CD4-positive, alpha-beta T cell (primary cell): ENCODE measurements around the gene NOP53. TPM values are rescaled to one million over a fixed set of nuclear protein-coding genes. Genes with fewer than 3 reads are reported as not detected.

Source experiments
- ATAC-seq: fragments of 200-7000 bp; cut with Tn5 transposase; one replicate; pipeline ENCODE4 v1.10.0; 2022; ENCODE audit warnings: mild to moderate bottlenecking; ENCODE audit not compliant: poor library complexity
- CTCF ChIA-PET: fragments of 350-600 bp; sonication (Branson Sonifier 250); formaldehyde crosslinking; loops from one replicate; lab custom pipeline; 2021; ENCODE audit warnings: antibody characterized with exemption, inconsistent platforms; lab: Charles Lee
- POLR2A ChIA-PET: fragments of 350-600 bp; sonication (Branson Sonifier 250); formaldehyde crosslinking; loops from one replicate; lab custom pipeline; 2021; ENCODE audit warnings: antibody characterized with exemption, inconsistent platforms; lab: Charles Lee
- DNase-seq, 14 experiments: peaks; one replicate each; pipeline ENCODE4 v3.0.0-alpha.2; 2013 to 2020; ENCODE audit warnings: mixed read lengths in 2 of 14
- H3K27ac ChIP-seq, 2 donors: one replicate each; pipeline versions ENCODE4 v1.5.1 to v1.7.0; 2013; ENCODE audit warnings: low read length in 2 of 2, low read depth in 1 of 2, mild to moderate bottlenecking in 1 of 2
- H3K27me3 ChIP-seq, 2 experiments: 1 replicate in 1 of 2; 2 replicates in 1 of 2; pipeline versions ENCODE4 v1.6.1 to v1.7.0; 2013; ENCODE audit warnings: low read length in 2 of 2, control low read depth in 1 of 2, mild to moderate bottlenecking in 1 of 2, moderate library complexity in 1 of 2; ENCODE audit not compliant: insufficient read depth in 2 of 2, control insufficient read depth in 1 of 2
- H3K36me3 ChIP-seq: one replicate; pipeline ENCODE4 v1.6.1; 2013; ENCODE audit warnings: low read length, control low read depth; ENCODE audit not compliant: insufficient read depth
- H3K4me1 ChIP-seq: one replicate; pipeline ENCODE4 v1.6.1; 2013; ENCODE audit warnings: low read length, control low read depth; ENCODE audit not compliant: insufficient read depth
- H3K4me3 ChIP-seq: one replicate; pipeline ENCODE4 v1.5.1; 2013; ENCODE audit warnings: mild to moderate bottlenecking, low read length, moderate library complexity
- H3K9me3 ChIP-seq, 2 experiments: 1 replicate in 1 of 2; 2 replicates in 1 of 2; pipeline versions ENCODE4 v1.6.1 to v1.7.0; 2013; ENCODE audit warnings: low read length in 2 of 2, mild to moderate bottlenecking in 2 of 2, control low read depth in 1 of 2, moderate library complexity in 1 of 2; ENCODE audit not compliant: control insufficient read depth in 1 of 2, insufficient read depth in 1 of 2
- H3K27ac Mint-ChIP-seq: one replicate; pipeline ENCODE4 v1.8.0; 2020; ENCODE audit warnings: mixed read lengths
- H3K27me3 Mint-ChIP-seq: one replicate; pipeline ENCODE4 v1.8.0; 2021; ENCODE audit warnings: mixed read lengths
- H3K36me3 Mint-ChIP-seq: one replicate; pipeline ENCODE4 v1.8.0; 2021; ENCODE audit warnings: low read depth, mixed read lengths
- H3K4me1 Mint-ChIP-seq: one replicate; pipeline ENCODE4 v1.8.0; 2021; ENCODE audit warnings: low read depth, mixed read lengths
- H3K4me3 Mint-ChIP-seq: one replicate; pipeline ENCODE4 v1.8.0; 2020; ENCODE audit warnings: mild to moderate bottlenecking, mixed read lengths
- H3K9me3 Mint-ChIP-seq: one replicate; pipeline ENCODE4 v1.8.0; 2020; ENCODE audit warnings: mixed read lengths
- intact Hi-C, 2 experiments: fragments of 100-400 bp; cut with DNase I in 1 of 2; cut with micrococcal nuclease in 1 of 2; formaldehyde crosslinking; loops; one replicate each; pipeline versions ENCODE4 v1.15.1 to v1.9.0; 2023 to 2025; cut with DNase I, micrococcal nuclease
- total RNA-seq, 174 experiments: library from RNA in 2 of 174; stranded (reverse) in 2 of 174; gene quantifications; one replicate each; pipeline ENCODE4 v1.2.3 and lab custom pipeline; 2021 to 2026
- TF ChIP-seq, protein P1 (sequence below): fragments of 200-600 bp; IDR thresholded peaks from one replicate; pipeline ENCODE4 v1.8.0; 2022; ENCODE audit warnings: antibody characterized with exemption, mild to moderate bottlenecking

NOP53 gene
- total RNA-seq, 2 experiments from 2014 or later, result 1,074 to 1,154 TPM

DNA sequence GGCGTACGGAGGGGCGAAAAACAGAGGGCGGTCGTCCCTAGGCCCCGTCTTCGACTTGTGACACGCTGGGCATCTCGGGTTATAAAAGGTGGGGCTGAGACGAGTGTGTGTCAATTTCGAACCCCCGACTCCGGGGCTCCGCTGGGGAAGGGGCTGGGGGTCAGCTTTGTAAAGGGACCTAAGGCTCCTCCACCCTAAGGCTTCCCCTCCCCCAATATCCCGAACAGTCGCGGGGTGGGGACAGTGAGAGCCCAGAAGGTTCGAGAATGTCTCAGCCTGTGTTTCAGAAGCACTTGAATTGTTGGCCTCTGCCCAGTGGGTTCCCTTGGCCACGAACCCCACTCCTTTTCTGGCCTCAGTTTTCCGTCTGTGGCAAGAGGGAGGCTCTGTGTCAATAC, 33.6 kb downstream of the NOP53 start:
- intact Hi-C loops, result loop anchor here in 1 of 2 experiments (2.0 kb wide), 1 partner anchor 36 kb away; no protein-coding TSS in a partner anchor
- ATAC-seq, result peak; percentile 15
- peak overlapping the region; percentile 91 for H3K4me3 Mint-ChIP-seq
- peak overlapping the region; percentile 90 for H3K27ac Mint-ChIP-seq
- H3K27ac ChIP-seq, result peak overlapping the region; percentile 77 to 97
- H3K36me3 ChIP-seq, result peaks cover 14% of the 10 kb centered on the region
- H3K27me3 ChIP-seq, result no peaks in the 10 kb centered on the region
- peaks cover 34% of the 10 kb centered on the region for H3K4me1 ChIP-seq
- peaks cover 29% of the 10 kb centered on the region for H3K4me1 Mint-ChIP-seq
- H3K36me3 Mint-ChIP-seq, result peaks cover 37% of the 10 kb centered on the region
- H3K9me3 Mint-ChIP-seq, result no peaks in the 10 kb centered on the region
- peak overlapping the region; percentile 88 for H3K4me3 ChIP-seq
- ChIA-PET POLR2A (interaction anchor here (0.6 kb wide), 1 partner anchor 238 kb away, joined by 3 read pairs; no protein-coding TSS in a partner anchor), CTCF (no interaction called here)
- peak in 4 of 14 experiments; percentile 14 to 42 (median 28) for DNase-seq
- H3K27me3 Mint-ChIP-seq, result no peaks in the 10 kb centered on the region
- H3K9me3 ChIP-seq, result no peaks in the 10 kb centered on the region
- TF ChIP-seq, protein P1, sequence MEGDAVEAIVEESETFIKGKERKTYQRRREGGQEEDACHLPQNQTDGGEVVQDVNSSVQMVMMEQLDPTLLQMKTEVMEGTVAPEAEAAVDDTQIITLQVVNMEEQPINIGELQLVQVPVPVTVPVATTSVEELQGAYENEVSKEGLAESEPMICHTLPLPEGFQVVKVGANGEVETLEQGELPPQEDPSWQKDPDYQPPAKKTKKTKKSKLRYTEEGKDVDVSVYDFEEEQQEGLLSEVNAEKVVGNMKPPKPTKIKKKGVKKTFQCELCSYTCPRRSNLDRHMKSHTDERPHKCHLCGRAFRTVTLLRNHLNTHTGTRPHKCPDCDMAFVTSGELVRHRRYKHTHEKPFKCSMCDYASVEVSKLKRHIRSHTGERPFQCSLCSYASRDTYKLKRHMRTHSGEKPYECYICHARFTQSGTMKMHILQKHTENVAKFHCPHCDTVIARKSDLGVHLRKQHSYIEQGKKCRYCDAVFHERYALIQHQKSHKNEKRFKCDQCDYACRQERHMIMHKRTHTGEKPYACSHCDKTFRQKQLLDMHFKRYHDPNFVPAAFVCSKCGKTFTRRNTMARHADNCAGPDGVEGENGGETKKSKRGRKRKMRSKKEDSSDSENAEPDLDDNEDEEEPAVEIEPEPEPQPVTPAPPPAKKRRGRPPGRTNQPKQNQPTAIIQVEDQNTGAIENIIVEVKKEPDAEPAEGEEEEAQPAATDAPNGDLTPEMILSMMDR, result no peak

DNA sequence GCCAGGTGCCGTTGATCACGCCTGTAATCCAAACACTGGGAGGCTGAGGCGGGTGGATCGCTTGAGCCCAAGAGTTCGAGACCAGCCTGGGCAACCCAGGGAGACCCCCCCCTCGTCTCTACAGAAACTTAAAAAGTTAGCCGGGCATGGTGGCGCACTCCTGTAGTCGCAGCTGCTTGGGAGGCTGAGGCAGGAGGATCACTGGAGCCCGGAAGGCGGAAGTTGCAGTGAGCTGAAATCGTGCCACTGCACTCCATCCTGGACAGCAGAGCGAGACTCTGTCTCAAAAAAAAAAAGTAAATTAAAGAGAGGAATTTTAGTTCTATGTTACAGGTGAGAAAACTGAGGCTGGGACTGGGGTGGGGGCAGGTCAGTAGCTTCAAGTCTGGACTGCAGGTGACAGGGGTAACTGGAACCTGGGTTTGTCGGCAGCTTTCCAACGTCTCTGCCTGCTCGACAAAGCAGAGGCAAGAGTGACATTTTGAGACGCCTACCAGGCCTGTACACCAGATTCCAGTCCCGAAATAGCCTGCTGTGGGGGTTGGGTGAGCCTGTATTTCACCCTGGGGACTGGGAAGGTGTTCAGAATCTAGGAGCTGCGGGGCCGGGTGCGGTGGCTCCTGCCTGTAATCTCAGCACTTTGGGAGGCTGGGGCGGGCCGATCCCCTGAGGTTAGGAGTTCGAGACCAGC, 34.3 kb downstream of the NOP53 start:
- intact Hi-C loops, result loop anchor here in 1 of 2 experiments (2.0 kb wide), 1 partner anchor 37 kb away; no protein-coding TSS in a partner anchor
- POLR2A ChIA-PET, result interaction anchor here (0.6 to 1.2 kb wide), 3 partner anchors 34 to 1693 kb away, joined by 3 to 5 read pairs (median 3); partner anchors contain the start of gene NOP53

DNA sequence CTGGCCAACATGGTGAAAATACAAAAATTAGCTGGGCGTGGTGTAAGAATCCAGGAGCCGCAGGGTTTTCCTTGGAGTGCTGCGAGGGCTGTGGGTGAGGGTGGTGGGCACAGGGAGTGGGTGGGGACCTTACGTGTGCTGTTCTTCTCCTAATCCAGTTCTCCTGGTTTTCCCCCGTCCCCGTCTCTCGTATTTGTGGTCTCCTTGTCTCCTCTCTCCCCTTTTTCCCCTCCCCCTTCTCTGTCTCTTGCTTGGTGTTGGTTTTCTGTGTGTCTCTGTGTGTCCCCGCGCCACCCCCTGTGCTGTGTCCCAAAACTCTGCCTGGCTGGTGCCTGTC, 34.8 kb downstream of the NOP53 start:
- peaks cover 21% of the 10 kb centered on the region for H3K36me3 ChIP-seq
- POLR2A ChIA-PET, result interaction anchor here (0.6 to 1.2 kb wide), 3 partner anchors 35 to 1692 kb away, joined by 3 to 5 read pairs (median 3); partner anchors contain the start of gene NOP53
- peak overlapping the region; percentile 90 for H3K27ac Mint-ChIP-seq
- peaks cover 29% of the 10 kb centered on the region for H3K4me1 Mint-ChIP-seq
- peaks cover 46% of the 10 kb centered on the region for H3K36me3 Mint-ChIP-seq
- TF ChIP-seq, protein P1, result no peak
- H3K4me3 ChIP-seq, result peak overlapping the region; percentile 88
- no peak for DNase-seq
- peak overlapping the region; percentile 91 for H3K4me3 Mint-ChIP-seq
- CTCF ChIA-PET, result no interaction called here
- intact Hi-C loops, result no loop called here
- ATAC-seq, result no peak
- peaks cover 34% of the 10 kb centered on the region for H3K4me1 ChIP-seq
- no peaks in the 10 kb centered on the region for H3K9me3 ChIP-seq
- H3K9me3 Mint-ChIP-seq, result no peaks in the 10 kb centered on the region
- H3K27me3 Mint-ChIP-seq, result no peaks in the 10 kb centered on the region
- H3K27me3 ChIP-seq, result no peaks in the 10 kb centered on the region
- no peak overlapping the region for H3K27ac ChIP-seq

More for the DNA sequence above, 34.3 kb downstream of the NOP53 start:
- TF ChIP-seq, protein P1, result no peak
- no peak overlapping the region for H3K27ac ChIP-seq
- H3K9me3 ChIP-seq, result no peaks in the 10 kb centered on the region
- Mint-ChIP-seq H3K27ac (peak overlapping the region; percentile 90), H3K4me1 (peaks cover 29% of the 10 kb centered on the region), H3K36me3 (peaks cover 43% of the 10 kb centered on the region), H3K27me3 (no peaks in the 10 kb centered on the region), H3K4me3 (peak overlapping the region; percentile 91), H3K9me3 (no peaks in the 10 kb centered on the region)
- H3K27me3 ChIP-seq, result no peaks in the 10 kb centered on the region
- no peak for ATAC-seq
- peaks cover 20% of the 10 kb centered on the region for H3K36me3 ChIP-seq
- CTCF ChIA-PET, result no interaction called here
- peak overlapping the region; percentile 88 for H3K4me3 ChIP-seq
- H3K4me1 ChIP-seq, result peaks cover 34% of the 10 kb centered on the region
- DNase-seq, result no peak
